Stomach (tissue), 9 donors: ENCODE measurements around the gene NR4A2. TPM values are rescaled to one million over a fixed set of nuclear protein-coding genes. Genes with fewer than 3 reads are reported as not detected.
A peak's percentile ranks its signal among the peaks of the same experiment; 100 is the strongest.

ENCODE experiments used
- DNase-seq, 2 donors: peaks; one replicate each; pipeline versions ENCODE4 v3.0.0 to v3.0.0-alpha.2; 2013 to 2019
- H3K27ac ChIP-seq, 5 donors: fragments of 200-600 bp in 4 of 5; sonication (generic) in 4 of 5; one replicate each; pipeline ENCODE4 v1.5.1; 2013 to 2019; ENCODE audit warnings: mild to moderate bottlenecking in 1 of 5, moderate library complexity in 1 of 5
- H3K27me3 ChIP-seq, 3 donors: fragments of 200-600 bp; sonication (generic); one replicate each; pipeline ENCODE4 v1.5.1; 2017 to 2019; ENCODE audit warnings: mixed run types in 1 of 3
- H3K36me3 ChIP-seq, 4 donors: fragments of 200-600 bp; sonication (generic); 1 replicate in 3 of 4; 2 replicates in 1 of 4; pipeline ENCODE4 v1.5.1; 2016 to 2019
- H3K4me1 ChIP-seq, 4 donors: fragments of 200-600 bp; sonication (generic); one replicate each; pipeline ENCODE4 v1.5.1; 2016 to 2019
- H3K4me3 ChIP-seq, 4 donors: fragments of 200-600 bp; sonication (generic) in 3 of 4; one replicate each; pipeline ENCODE4 v1.5.1; 2016 to 2019; ENCODE audit warnings: mild to moderate bottlenecking in 1 of 4
- H3K9me3 ChIP-seq, 4 donors: fragments of 200-600 bp; sonication (generic); one replicate each; pipeline ENCODE4 v1.5.1; 2016 to 2019
- EP300 ChIP-seq: sonication (generic); formaldehyde crosslinking; IDR thresholded peaks from one replicate; pipeline ENCODE4 v1.6.1; 2017; ENCODE audit warnings: antibody characterized with exemption
- POLR2A ChIP-seq, 4 donors: fragments of 450-650 bp; IDR thresholded peaks; one replicate each; pipeline ENCODE4 v1.6.1; 2016; ENCODE audit warnings: antibody characterized with exemption in 4 of 4, control low read depth in 2 of 4, mild to moderate bottlenecking in 1 of 4, moderate library complexity in 1 of 4
- POLR2AphosphoS5 ChIP-seq, 3 donors: sonication (generic); formaldehyde crosslinking; IDR thresholded peaks; one replicate each; pipeline ENCODE4 v1.6.1; 2016; ENCODE audit warnings: antibody characterized with exemption in 3 of 3
- WGBS, 5 donors: extraction: QIAGEN DNeasy Blood & Tissue Kit in 3 of 5; methylation state at CpG; one replicate each; pipeline versions ENCODE4 v1.1.5 to v1.1.7; 2013 to 2018; 5-methylcytosine and 5-hydroxymethylcytosine counted together
- intact Hi-C: fragments of 100-400 bp; cut with DNase I; formaldehyde crosslinking; loops from one replicate; pipeline ENCODE4 v1.15.1; 2023; ENCODE audit warnings: low total_unique reads
- polyA plus RNA-seq, 3 donors: library from polyadenylated mRNA; stranded (reverse); fragments of 200-250 nt; gene quantifications; one replicate each; pipeline ENCODE4 v1.2.3, GENCODE V29; 2013
- total RNA-seq, 5 donors: library from RNA; depleted of rRNA; stranded (reverse); fragments of >200 nt; gene quantifications; one replicate each; pipeline versions ENCODE4 v1.1.0 to v1.2.3, GENCODE V29; 2014 to 2016
- TF ChIP-seq, protein P1 (sequence below), 7 experiments: fragments of 450-650 bp in 4 of 7; fragments of 200-600 bp in 3 of 7; sonication (generic) in 3 of 7; IDR thresholded peaks; one replicate each; pipeline ENCODE4 v1.5.1; 2016 to 2019; ENCODE audit warnings: antibody characterized with exemption in 7 of 7, control low read depth in 2 of 7, mild to moderate bottlenecking in 1 of 7
- donor health status: healthy with polysubstance abuse.
- donor health status: Bipolar disorder and iron deficiency.
- donor health status: healthy.

The NR4A2 gene
- total and polyA plus RNA-seq, 8 donors, result 4.7 to 20.7 (median 10.8) TPM; not detected in 2

GRCh38 chr2:156333951-156334495, 1.5 kb upstream of the NR4A2 start:
- Histone ChIP-seq H3K36me3 (peaks cover 0 to 11% (median 9%) of the 10 kb centered on the region in 4 donors), H3K4me3 (peak overlapping the region; percentile 73 to 85 (median 78)), H3K9me3 (no peaks in the 10 kb centered on the region), H3K27me3 (peaks cover 0 to 14% (median 0%) of the 10 kb centered on the region in 3 donors), H3K4me1 (peaks cover 5 to 56% (median 31%) of the 10 kb centered on the region in 4 donors), H3K27ac (peak overlapping the region; percentile 95 to 100 (median 99))
- intact Hi-C loops, result no loop called here
- WGBS, 5 donors, result 0 to 1% (median 0%) methylated on average over 44 to 48 of the region's 48 CpGs
- TF ChIP-seq EP300 (no peak), POLR2AphosphoS5 (IDR thresholded peaks at IDR 0.05) (peak in 2 of 3 donors; percentile 58 to 74), POLR2A (IDR thresholded peaks at IDR 0.05) (peak in 1 of 4 donors; percentile 46)
- TF ChIP-seq, protein P1, sequence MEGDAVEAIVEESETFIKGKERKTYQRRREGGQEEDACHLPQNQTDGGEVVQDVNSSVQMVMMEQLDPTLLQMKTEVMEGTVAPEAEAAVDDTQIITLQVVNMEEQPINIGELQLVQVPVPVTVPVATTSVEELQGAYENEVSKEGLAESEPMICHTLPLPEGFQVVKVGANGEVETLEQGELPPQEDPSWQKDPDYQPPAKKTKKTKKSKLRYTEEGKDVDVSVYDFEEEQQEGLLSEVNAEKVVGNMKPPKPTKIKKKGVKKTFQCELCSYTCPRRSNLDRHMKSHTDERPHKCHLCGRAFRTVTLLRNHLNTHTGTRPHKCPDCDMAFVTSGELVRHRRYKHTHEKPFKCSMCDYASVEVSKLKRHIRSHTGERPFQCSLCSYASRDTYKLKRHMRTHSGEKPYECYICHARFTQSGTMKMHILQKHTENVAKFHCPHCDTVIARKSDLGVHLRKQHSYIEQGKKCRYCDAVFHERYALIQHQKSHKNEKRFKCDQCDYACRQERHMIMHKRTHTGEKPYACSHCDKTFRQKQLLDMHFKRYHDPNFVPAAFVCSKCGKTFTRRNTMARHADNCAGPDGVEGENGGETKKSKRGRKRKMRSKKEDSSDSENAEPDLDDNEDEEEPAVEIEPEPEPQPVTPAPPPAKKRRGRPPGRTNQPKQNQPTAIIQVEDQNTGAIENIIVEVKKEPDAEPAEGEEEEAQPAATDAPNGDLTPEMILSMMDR (IDR thresholded peaks at IDR 0.05), result peak in 1 of 7 experiments; percentile 28
- peak; percentile 72 to 89 for DNase-seq

DNA sequence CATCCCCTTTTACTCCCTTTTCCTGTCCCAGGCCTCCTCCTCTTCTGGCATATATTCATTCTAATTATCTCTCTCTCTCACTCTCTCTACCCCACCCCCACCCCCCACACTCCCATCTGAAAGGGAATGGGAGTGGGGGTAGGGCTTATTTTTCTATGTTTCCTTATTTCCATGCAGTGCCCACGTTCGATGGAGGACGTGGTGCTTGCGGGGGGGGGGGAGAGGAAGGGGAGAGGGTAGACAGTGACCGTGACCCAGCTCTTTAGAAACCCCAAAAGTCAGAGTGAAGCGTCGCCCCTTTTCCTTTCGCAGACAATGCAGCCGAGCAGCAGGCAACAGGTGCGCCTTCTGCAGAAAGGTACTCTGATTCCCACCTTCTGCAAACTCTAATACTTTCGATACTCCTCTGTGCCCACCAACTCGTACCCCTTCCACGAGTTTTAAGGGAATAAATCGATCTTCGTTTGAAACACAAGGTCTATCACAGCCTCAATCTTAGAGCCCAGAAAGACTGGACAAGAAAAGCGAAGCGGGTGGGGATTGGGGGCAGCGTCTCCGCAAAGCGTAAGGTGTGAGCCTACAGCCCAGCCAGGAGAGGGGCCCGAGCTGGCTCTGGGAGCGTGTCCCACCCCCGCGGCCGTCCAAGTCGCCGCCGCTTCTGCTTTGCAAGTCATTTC, 891 bp upstream of the NR4A2 start:
- Histone ChIP-seq H3K27ac (peak overlapping the region; percentile 95 to 100 (median 99)), H3K4me1 (peaks cover 4 to 54% (median 28%) of the 10 kb centered on the region in 4 donors), H3K9me3 (no peaks in the 10 kb centered on the region), H3K27me3 (peaks cover 0 to 20% (median 0%) of the 10 kb centered on the region in 3 donors), H3K4me3 (peak overlapping the region; percentile 73 to 85 (median 78)), H3K36me3 (peaks cover 0 to 16% (median 12%) of the 10 kb centered on the region in 4 donors)
- no peak for DNase-seq
- TF ChIP-seq, protein P1 (IDR thresholded peaks at IDR 0.05), result no peak
- peak in 2 of 3 donors; percentile 24 to 49 for TF ChIP-seq POLR2AphosphoS5 (IDR thresholded peaks at IDR 0.05)
- 0 to 1% (median 0%) methylated on average over 20 to 28 of the region's 28 CpGs for whole genome bisulfite sequencing, 5 donors
- intact Hi-C loops, result no loop called here

GRCh38 chr2:156332284-156332533, 312 bp downstream of the NR4A2 start:
- Histone ChIP-seq H3K27ac (peak overlapping the region; percentile 95 to 100 (median 99)), H3K27me3 (peaks cover 0 to 30% (median 0%) of the 10 kb centered on the region in 3 donors), H3K4me1 (peaks cover 0 to 46% (median 24%) of the 10 kb centered on the region in 4 donors), H3K9me3 (no peaks in the 10 kb centered on the region), H3K4me3 (peak overlapping the region; percentile 73 to 85 (median 78)), H3K36me3 (peaks cover 11 to 28% (median 23%) of the 10 kb centered on the region in 4 donors)
- intact Hi-C loops, result no loop called here
- no peak for TF ChIP-seq POLR2A (IDR thresholded peaks at IDR 0.05)
- DNase-seq, result no peak
- WGBS, 5 donors, result 0 to 2% (median 1%) methylated on average over 12 of the region's 12 CpGs

GRCh38 chr2:156331572-156332283, 793 bp downstream of the NR4A2 start:
- Histone ChIP-seq H3K4me1 (peaks cover 0 to 46% (median 24%) of the 10 kb centered on the region in 4 donors), H3K4me3 (peak overlapping the region; percentile 73 to 85 (median 78)), H3K36me3 (peaks cover 14 to 33% (median 27%) of the 10 kb centered on the region in 4 donors), H3K27me3 (peaks cover 0 to 32% (median 0%) of the 10 kb centered on the region in 3 donors), H3K27ac (peak overlapping the region; percentile 95 to 100 (median 99)), H3K9me3 (no peaks in the 10 kb centered on the region)
- intact Hi-C loops, result no loop called here
- WGBS, 5 donors, result 1 to 4% (median 2%) methylated on average over 18 of the region's 18 CpGs
- peak; percentile 68 to 92 for DNase-seq
- TF ChIP-seq EP300 (no peak), POLR2AphosphoS5 (IDR thresholded peaks at IDR 0.05) (peak; percentile 70 to 83 (median 76))

DNA sequence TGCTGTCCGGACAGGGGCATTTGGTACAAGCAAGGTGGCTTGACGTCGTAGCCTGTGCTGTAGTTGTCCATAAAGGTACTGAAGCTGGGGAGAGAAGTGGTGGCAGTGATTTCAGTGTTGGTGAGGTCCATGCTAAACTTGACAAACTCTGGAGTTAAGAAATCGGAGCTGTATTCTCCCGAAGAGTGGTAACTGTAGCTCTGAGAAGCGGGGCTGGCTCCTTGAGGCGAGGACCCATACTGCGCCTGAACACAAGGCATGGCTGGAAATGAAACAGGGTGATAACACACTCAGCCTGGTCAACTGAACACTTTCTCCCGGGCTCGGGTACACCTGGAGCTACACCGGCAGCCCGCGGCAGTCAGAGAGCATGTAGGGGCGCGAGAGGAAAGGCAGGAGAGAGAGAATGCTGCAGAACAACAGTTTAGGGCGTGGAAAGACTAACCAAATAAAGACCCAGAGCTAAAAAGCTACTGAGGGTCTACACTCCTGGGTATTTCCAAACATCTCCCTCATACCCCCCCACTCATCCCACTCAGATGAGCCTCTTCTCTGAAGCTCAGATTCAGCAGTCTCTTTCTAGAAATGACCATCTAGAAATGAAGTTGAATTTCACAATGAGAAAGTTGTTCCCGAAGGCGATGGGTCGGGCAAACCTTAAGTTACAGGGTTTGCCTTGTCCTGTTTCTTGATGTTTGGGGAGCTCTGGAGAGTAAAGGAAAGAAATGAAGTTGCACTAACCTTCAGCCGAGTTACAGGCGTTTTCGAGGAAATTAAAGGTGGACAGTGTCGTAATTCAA, 2.4 kb downstream of the NR4A2 start:
- Histone ChIP-seq H3K4me1 (peaks cover 0 to 35% (median 20%) of the 10 kb centered on the region in 4 donors), H3K36me3 (peaks cover 24 to 49% (median 43%) of the 10 kb centered on the region in 4 donors), H3K9me3 (no peaks in the 10 kb centered on the region), H3K27ac (no peak overlapping the region), H3K27me3 (peaks cover 0 to 32% (median 0%) of the 10 kb centered on the region in 3 donors), H3K4me3 (peak overlapping the region in 2 of 4 donors; percentile 26 to 85)
- DNase-seq, result peak in 1 of 2 donors; percentile 51
- intact Hi-C loops, result no loop called here
- TF ChIP-seq EP300, result no peak
- TF ChIP-seq, protein P1 (IDR thresholded peaks at IDR 0.05), result no peak
- no peak for TF ChIP-seq POLR2A (IDR thresholded peaks at IDR 0.05)
- TF ChIP-seq POLR2AphosphoS5 (IDR thresholded peaks at IDR 0.05), result no peak
- 75 to 83% (median 78%) methylated on average over 23 of the region's 23 CpGs for WGBS, 5 donors
